Coronary artery (tissue), 2 donors: ENCODE data around the gene BSDC1.

Experiments used
- DNase-seq: peaks from one replicate; pipeline ENCODE4 v3.0.0-alpha.2; 2017; ENCODE audit warnings: low spot score
- H3K27ac ChIP-seq, 2 donors: fragments of 200-600 bp; sonication (generic); one replicate each; pipeline ENCODE4 v1.5.1; 2016 to 2019
- H3K4me3 ChIP-seq: fragments of 200-600 bp; sonication (generic); 2 replicates; pipeline ENCODE4 v1.5.1; 2016; ENCODE audit warnings: mild to moderate bottlenecking, moderate library complexity
- CTCF ChIP-seq: fragments of 200-600 bp; sonication (generic); IDR thresholded peaks from one replicate; pipeline ENCODE4 v1.5.1; 2019; ENCODE audit warnings: antibody characterized with exemption

BSDC1 gene

GRCh38 chr1:32318127-32318869 is 75.9 kb downstream of the BSDC1 start:
- no peak for DNase-seq
- Histone ChIP-seq H3K27ac (no peak overlapping the region), H3K4me3 (no peak overlapping the region)
- no peak for TF ChIP-seq CTCF

GRCh38 chr1:32316903-32317277 is 77.4 kb downstream of the BSDC1 start:
- DNase-seq: no peak
- no peak overlapping the region for H3K27ac ChIP-seq
- TF ChIP-seq CTCF: no peak
- no peak overlapping the region for H3K4me3 ChIP-seq
